Hypothalamus (tissue), 51 donors: ENCODE data around the gene AICDA.
"Not testable (repeated sequence)": the region's sequence is repeated elsewhere in the genome, so short reads cannot be mapped to it uniquely, and the experiment has no call there.

Source experiments
- DNase-seq, 51 donors: peaks; one replicate each; lab custom pipeline; 2025; lab: John Stamatoyannopoulos, UW

AICDA gene

GRCh38 chr12:8615206-8615605 is 2.5 kb upstream of the AICDA start:
- no peak for DNase-seq

DNA sequence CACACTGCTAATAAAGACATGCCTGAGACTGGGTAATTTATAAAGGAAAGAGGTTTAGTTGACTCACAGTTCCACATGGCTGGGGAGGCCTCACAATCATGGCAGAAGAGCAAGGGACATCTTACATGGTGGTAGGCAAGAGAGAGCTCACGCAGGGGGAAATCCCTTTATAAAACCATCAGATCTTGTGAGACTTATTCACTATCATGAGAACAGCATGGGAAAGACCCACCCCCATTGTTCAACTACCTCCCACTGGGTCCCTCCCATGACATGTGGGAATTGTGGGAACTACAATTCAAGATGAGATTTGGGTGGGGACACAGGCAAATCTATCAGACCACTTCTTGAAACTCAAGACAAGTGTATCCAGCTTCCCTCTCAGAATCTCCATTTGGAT is 1.2 kb upstream of the AICDA start:
- DNase-seq, result not testable (repeated sequence)

DNA sequence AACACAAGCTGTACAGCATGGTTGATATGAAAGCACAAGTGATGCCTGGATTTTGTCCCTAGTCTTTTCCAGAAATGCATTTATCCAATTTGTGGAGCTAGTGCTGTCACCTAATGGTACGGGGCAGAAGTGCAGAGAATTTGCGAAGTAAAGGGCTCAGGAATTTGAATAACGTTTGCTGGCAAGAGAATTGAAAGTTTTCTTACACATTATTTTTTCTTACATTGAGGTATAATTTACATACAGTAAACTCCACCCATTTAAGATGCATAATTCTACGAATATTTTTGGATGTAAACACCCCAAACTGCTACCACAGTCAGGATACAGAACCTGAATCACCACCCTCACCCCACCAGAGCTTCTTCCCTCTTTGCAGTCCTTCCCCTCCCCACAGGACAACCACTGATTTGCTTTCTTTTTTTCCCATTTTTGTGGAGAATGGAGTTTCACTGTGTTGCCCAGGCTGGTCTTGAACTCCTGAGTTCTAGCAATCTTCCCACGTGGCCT is 3.5 kb downstream of the AICDA start:
- peak in 13 of 51 donors; percentile 1 to 28 (median 5) for DNase-seq

DNA sequence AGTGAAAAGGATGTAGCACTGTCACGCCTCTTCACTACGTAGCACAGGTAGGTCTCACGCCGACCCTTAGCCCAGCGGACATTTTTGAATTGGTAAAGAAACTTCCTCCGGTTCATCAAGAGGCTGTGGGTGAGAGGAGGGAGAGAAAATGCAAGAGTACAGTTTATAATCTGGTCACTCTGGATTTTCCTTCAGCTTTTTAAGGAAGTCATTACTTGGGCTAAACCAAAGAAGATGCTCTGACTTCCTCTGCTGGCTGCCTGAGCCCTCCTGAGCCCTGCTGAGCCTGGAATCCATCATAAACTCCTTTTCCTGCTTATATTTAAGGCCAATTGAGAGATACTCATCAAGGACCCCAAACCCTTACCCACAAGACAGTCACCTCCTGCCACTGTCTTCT is 5.8 kb downstream of the AICDA start:
- DNase-seq, result no peak

DNA sequence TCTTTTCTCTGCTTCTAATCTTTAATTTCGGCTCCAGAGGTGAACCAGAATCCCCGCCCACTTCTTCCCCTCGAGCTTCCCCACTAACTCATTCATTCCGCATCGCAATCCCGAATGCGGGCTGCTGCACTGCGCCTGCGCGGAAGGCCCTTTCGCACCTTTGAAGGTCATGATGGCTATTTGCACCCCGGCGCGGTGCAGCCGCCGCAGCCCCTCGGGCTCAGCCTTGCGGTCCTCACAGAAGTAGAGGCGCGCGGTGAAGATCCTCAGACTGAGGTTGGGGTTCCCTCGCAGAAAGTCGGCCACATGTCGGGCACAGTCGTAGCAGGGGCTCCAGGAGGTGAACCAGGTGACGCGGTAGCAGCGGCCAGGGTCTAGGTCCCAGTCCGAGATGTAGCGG is 7.6 kb downstream of the AICDA start:
- no peak for DNase-seq

DNA sequence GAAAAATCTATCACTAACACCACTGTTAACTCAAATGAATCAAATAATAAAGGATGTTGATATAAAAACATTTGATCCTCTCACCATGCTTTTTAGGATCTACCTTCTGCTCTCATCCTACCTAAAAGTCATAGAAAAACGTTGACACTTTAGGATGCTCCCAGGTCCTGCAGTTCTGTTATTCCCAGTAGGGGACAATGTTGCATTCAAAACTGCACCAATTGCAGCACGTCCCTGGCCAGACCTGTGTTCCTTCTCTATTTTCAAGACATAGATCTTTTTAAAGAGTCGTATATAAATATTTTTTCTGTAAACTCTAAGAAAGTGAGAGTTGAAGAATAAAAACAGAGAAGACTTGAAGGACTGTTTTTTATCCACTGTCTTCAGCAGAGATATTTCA is 8.8 kb downstream of the AICDA start:
- no peak for DNase-seq

DNA sequence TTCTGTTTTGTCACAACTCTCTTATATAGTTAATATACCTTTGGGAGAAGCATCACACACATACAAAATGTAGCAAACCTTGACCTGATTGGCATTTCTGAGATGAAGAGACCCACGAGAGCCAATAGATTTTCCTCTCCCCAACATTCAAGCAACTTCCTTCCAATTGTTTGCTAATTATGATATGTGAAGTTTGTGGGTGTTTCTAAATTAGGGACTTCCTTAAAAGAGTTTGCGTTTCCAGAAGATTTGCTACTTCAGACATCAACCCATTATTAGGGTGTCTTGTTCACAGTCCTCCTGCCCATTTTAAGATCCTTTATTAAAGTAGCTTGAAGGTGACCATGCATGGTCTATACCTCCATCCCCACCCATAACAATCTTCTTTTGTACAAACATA is 9.4 kb downstream of the AICDA start:
- no peak for DNase-seq

GRCh38 chr12:8596561-8596960 is 16.1 kb downstream of the AICDA start:
- no peak for DNase-seq

- DNase-seq, result no peak
These were observed 18.6 kb downstream of the AICDA start for GRCh38 chr12:8594072-8594471.

DNA sequence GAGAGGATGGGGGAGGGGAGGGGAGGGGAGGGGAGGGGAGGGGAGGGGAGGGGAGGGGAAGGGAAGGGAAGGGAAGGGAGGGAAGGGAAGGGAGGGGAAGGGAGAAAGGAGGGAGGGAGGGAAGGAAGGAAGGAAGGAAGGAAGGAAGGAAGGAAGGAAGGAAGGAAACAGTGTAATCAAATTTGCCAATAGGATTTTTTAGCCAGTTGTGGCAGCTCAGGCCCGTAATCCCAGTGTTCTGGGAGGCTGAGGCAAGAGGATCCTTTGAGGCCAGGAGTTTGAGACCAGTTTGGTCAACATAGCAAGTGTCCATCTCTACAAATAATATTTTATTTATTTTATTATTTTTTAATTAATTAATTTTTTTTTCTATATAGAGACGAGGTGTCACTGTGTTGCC is 19.4 kb downstream of the AICDA start:
- DNase-seq, result no peak

GRCh38 chr12:8590842-8591545 is 21.7 kb downstream of the AICDA start:
- DNase-seq, result no peak

DNA sequence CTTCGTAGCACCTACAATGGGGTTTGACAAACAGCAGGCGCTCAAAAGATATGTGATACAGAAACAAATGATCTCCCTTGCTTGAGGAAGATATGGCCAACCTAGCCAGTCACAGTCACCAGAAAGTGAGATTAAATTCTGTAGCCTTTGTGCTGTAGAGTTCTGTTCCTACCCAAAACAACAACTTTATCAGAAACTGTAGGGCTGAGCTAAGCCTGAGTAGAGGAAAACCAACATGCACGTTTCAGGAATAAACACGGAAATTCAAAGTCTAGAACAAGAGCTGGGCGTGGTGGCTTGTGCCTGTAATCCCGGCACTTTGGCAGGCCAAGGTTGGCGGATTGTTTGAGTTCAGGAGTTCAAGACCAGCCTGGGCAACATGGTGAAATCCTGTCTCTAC is 23.0 kb downstream of the AICDA start:
- no peak for DNase-seq

GRCh38 chr12:8584478-8584877 is 28.2 kb downstream of the AICDA start:
- not testable (repeated sequence) for DNase-seq

DNA sequence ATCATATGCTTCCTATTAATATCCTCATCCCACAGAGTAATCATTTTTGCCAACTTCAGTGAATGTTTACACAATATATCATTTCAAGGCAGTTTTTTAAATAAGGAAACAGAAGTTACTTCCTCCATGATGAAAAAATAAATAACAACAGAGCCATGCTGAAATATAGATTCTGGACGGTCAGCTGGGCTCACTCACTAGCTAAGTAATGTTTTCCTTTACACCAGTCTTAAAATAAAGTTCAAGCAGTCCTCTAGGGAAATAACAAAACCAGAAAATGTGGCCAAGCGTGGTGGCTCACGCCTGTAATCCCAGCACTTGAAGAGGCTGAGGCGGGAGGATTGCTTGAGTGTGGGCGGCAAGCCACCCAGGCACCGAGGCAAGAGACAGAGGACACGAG is 28.7 kb downstream of the AICDA start:
- DNase-seq, result peak in 2 of 51 donors; percentile 1 to 24

GRCh38 chr12:8581098-8581784 is 31.4 kb downstream of the AICDA start:
- DNase-seq, result no peak

DNA sequence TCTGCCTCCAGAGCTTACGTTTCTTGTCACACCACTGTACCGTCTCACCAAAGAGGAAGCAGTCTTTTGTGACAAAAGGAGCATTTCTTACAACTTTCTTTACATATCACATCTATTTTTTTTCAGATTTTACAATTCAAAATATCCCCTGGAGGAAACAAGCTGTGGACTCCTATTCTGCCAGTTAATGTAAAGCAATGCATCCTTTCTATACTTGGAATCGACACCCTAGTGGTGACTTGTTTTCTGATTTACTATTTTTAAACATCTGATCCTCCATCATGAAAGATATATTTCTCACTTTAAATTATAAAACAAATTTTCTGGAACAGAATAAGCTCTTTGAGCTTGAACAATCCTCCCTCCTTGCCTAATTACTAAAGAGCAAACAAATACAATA is 34.8 kb downstream of the AICDA start:
- no peak for DNase-seq

- no peak for DNase-seq
These were observed 40.2 kb downstream of the AICDA start for GRCh38 chr12:8572507-8572906.

DNA sequence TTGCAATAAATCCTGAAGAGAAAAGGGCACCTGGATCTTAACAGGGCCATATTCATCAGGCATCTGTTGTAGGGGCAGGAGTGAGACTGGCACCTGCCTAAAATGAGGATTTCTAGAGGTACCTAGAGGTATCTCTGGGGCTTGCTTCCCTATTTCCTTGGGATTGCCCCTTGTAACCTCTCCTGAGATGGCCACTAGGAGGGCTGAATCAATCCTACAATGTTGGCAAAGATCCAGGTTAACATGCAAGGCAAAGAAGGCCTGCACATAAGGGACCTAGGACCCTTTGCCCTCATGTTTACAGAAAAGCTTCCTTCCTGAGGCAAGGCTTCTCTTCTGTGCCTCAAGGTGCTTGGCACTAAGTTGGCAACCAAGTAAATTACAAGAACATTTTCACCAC is 46.1 kb downstream of the AICDA start:
- no peak for DNase-seq

- DNase-seq, result not testable (repeated sequence)
These were observed 46.6 kb downstream of the AICDA start for GRCh38 chr12:8566052-8566451.

DNA sequence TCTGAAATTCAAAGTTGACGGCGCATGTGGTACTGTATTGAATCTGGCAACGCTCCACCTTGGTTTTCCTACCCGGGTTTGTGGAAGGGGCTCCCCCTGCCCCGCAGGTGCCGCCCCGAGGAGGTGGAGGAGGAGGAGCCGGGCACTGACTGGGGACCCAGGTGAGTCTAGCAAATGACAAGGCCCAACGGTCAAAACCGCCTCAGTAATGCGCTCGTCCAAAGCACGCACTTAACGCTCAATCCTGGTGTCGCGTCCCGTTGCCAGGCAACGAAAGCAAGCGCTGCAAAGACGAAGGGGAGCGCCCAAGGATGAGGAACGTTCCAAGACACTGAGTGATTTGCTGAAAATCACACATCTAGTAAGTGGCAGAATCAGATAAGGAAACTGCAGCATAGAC is 48.0 kb downstream of the AICDA start:
- peak in 1 of 51 donors; percentile 1 for DNase-seq

DNA sequence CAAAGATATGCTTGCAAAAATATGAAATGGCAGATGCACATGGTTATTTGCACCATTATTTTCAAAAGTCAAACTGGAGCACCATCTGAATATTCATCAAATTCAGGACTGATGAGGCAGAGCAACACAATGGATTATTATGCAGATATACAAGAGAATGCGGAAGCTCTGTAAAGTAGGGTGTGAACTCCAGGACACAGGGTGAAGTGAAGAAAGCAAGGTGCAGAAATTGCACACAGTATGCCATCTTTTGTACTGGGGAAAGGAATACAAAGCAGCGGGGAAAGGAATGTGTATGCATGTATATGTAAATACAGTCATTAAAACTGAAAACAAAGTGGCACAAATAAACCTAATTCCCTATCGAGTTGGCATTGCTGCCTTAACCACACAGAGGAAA is 49.3 kb downstream of the AICDA start:
- DNase-seq, result no peak

GRCh38 chr12:8562310-8562709 is 50.3 kb downstream of the AICDA start:
- no peak for DNase-seq
